GM12872 (cell line): ENCODE results near the gene COL23A1.

ENCODE experiments used
- CTCF ChIP-seq: IDR thresholded peaks from 3 replicates; pipeline ENCODE4 v1.5.1; 2011; ENCODE audit warnings: low read depth, mild to moderate bottlenecking, low read length, moderate library complexity; ENCODE audit not compliant: insufficient read depth

Gene COL23A1

GRCh38 chr5:178519804-178520203 lies 70.4 kb downstream of the COL23A1 start:
- TF ChIP-seq CTCF, result no peak

- no peak for TF ChIP-seq CTCF
Observed at GRCh38 chr5:178519155-178519554, 71.0 kb downstream of the COL23A1 start.

GRCh38 chr5:178516504-178517235 lies 73.5 kb downstream of the COL23A1 start:
- no peak for TF ChIP-seq CTCF

- no peak for TF ChIP-seq CTCF
Observed at GRCh38 chr5:178515776-178516503, 74.3 kb downstream of the COL23A1 start.

GRCh38 chr5:178514851-178515418 lies 75.3 kb downstream of the COL23A1 start:
- no peak for TF ChIP-seq CTCF

- no peak for TF ChIP-seq CTCF
Observed at GRCh38 chr5:178511172-178511571, 79.0 kb downstream of the COL23A1 start.

GRCh38 chr5:178509491-178510057 lies 80.6 kb downstream of the COL23A1 start:
- TF ChIP-seq CTCF, result no peak
